Glutamatergic neuron (in vitro differentiated cells): ENCODE results near the gene RGS14. TPM values are rescaled to one million over a fixed set of nuclear protein-coding genes. Genes with fewer than 3 reads are reported as not detected.
A peak's percentile ranks its signal among the peaks of the same experiment; 100 is the strongest.

ENCODE experiments used
- DNase-seq: peaks from one replicate; pipeline ENCODE4 v3.0.0; 2022
- H3K27ac Mint-ChIP-seq: one replicate; pipeline ENCODE4 v1.8.0; 2020; ENCODE audit warnings: mild to moderate bottlenecking, mixed read lengths, inconsistent platforms; ENCODE audit not compliant: unreplicated experiment
- H3K27me3 Mint-ChIP-seq: one replicate; pipeline ENCODE4 v1.8.0; 2020; ENCODE audit warnings: mild to moderate bottlenecking, moderate library complexity, mixed read lengths, inconsistent platforms; ENCODE audit not compliant: unreplicated experiment
- H3K36me3 Mint-ChIP-seq: one replicate; pipeline ENCODE4 v1.8.0; 2020; ENCODE audit warnings: mild to moderate bottlenecking, mixed read lengths, inconsistent platforms; ENCODE audit not compliant: unreplicated experiment
- H3K4me1 Mint-ChIP-seq: one replicate; pipeline ENCODE4 v1.8.0; 2020; ENCODE audit warnings: mild to moderate bottlenecking, low read depth, mixed read lengths, inconsistent platforms; ENCODE audit not compliant: unreplicated experiment
- H3K4me3 Mint-ChIP-seq: one replicate; pipeline ENCODE4 v1.8.0; 2020; ENCODE audit warnings: mild to moderate bottlenecking, mixed read lengths, inconsistent platforms; ENCODE audit not compliant: unreplicated experiment
- H3K9me3 Mint-ChIP-seq: one replicate; pipeline ENCODE4 v1.8.0; 2020; ENCODE audit warnings: mild to moderate bottlenecking, moderate library complexity, mixed read lengths, inconsistent platforms; ENCODE audit not compliant: unreplicated experiment
- total RNA-seq: library from RNA; stranded (reverse); fragmentation: NEBNext Ultra II Directional; extraction: Animal tissue kit (Norgen Biotek cat#: 25700); gene quantifications from one replicate; pipeline ENCODE4 v1.2.1, GENCODE V29; 2021; ENCODE audit not compliant: unreplicated experiment
- TF ChIP-seq, protein P1 (sequence below): fragments of 200-600 bp; sonication (generic); IDR thresholded peaks from one replicate; pipeline ENCODE4 v1.5.0; 2021; ENCODE audit not compliant: partially characterized antibody, unreplicated experiment

The RGS14 gene
- total RNA-seq, 1 donor from 2014 or later = 15.9 TPM

DNA sequence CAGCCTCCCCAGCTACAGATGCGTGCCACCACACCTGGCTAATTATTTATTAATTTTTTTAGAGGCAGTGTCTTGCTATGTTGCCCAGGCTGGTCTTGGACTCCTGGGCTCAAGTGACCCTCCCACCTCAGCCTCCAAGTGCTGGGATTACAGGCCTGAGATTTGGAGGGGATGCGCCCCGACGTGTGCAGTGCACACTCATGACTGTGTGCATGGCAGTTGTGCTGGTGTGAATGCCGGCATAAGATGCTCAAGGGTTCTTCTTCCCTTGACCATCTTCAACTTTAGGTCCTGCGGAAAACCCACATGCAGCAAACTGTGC lies 23.0 kb downstream of the RGS14 start:
- DNase-seq = no peak
- Mint-ChIP-seq H3K4me3 (no peak overlapping the region), H3K9me3 (peaks cover 5% of the 10 kb centered on the region), H3K36me3 (no peaks in the 10 kb centered on the region), H3K4me1 (no peaks in the 10 kb centered on the region), H3K27me3 (peaks cover 5% of the 10 kb centered on the region), H3K27ac (no peak overlapping the region)
- TF ChIP-seq, protein P1, sequence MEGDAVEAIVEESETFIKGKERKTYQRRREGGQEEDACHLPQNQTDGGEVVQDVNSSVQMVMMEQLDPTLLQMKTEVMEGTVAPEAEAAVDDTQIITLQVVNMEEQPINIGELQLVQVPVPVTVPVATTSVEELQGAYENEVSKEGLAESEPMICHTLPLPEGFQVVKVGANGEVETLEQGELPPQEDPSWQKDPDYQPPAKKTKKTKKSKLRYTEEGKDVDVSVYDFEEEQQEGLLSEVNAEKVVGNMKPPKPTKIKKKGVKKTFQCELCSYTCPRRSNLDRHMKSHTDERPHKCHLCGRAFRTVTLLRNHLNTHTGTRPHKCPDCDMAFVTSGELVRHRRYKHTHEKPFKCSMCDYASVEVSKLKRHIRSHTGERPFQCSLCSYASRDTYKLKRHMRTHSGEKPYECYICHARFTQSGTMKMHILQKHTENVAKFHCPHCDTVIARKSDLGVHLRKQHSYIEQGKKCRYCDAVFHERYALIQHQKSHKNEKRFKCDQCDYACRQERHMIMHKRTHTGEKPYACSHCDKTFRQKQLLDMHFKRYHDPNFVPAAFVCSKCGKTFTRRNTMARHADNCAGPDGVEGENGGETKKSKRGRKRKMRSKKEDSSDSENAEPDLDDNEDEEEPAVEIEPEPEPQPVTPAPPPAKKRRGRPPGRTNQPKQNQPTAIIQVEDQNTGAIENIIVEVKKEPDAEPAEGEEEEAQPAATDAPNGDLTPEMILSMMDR = no peak

DNA sequence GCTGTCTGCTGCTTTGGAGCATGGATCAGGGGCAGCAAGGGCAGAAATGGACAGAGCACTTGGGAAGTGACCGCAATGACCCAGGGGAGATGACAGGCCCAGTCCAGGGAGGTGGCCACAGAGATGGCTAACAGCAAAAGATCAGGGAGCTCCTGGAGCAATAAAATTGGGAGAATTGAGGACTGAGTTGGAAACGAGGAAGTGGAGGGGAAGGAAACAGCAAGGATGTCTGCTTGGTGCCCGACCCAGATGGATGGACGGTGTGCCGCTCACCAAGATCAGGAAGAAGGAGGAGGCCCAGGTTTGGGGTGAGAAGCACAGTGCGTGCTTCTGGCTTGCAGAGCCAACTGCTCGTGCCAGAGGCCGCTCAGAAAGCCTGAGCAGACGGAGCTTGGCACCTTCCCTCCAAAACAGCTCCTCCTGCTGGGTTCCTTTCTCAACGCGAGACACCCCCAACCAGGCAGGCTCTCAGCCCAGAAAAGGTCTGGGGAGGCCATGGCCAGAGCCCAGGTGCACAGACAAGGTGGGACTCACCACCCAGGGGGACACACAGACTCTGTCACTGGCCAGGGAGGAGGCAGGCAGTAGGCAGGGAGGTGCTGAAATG lies 24.8 kb downstream of the RGS14 start:
- H3K4me1 Mint-ChIP-seq = no peaks in the 10 kb centered on the region
- peaks cover 5% of the 10 kb centered on the region for H3K27me3 Mint-ChIP-seq
- H3K36me3 Mint-ChIP-seq = no peaks in the 10 kb centered on the region
- peak overlapping the region; percentile 20 for H3K4me3 Mint-ChIP-seq
- TF ChIP-seq, protein P1 = no peak
- no peak for DNase-seq
- H3K9me3 Mint-ChIP-seq = peaks cover 8% of the 10 kb centered on the region
- H3K27ac Mint-ChIP-seq = no peak overlapping the region

DNA sequence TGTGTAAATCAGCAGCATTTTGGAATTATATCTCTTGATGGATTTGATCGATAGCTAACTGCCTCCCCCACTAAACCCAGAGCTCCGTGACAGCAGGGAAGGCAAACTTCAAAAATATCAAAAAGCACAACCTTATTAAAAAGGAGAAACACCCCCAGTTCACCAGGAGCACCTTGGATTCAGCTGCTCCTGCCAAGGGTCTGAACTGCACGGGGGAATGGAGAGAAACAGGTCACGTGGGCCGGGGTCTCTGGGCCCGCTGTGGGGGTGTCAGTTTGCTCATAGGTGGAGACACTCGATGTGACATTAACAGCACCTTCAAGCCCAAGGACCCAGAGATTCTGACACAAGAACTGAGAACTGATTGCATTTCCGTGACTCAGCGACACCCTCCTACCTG lies 25.5 kb downstream of the RGS14 start:
- H3K27me3 Mint-ChIP-seq = peaks cover 5% of the 10 kb centered on the region
- H3K4me1 Mint-ChIP-seq = no peaks in the 10 kb centered on the region
- TF ChIP-seq, protein P1 = no peak

DNA sequence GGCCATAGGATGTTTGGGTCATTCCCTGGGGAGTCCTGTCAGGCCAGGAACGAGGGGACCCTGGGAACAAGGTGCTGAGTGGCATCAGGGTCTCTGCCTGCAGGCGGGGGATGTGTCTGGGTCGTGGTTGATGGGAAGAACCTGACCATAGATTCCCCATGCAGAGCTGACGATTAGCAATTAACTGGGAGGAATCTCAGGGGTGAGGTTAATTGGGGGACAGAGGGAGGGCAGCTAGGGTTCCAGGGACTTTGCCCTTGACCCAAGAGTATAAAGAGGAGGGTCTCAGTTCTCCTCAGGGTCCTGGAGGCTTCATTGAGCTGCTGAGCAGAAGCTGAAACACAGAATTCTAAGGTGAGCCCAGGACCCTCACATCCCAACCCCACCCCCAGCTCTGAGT lies 26.4 kb downstream of the RGS14 start, which contains the start of gene SLC34A1:
Gene SLC34A1, plus strand, starts transcription at position 301 of the 400 bp plus-strand sequence. CDS start 1,308 bp downstream, outside the sequence.
- TF ChIP-seq, protein P1 = no peak
- no peak within 1 kb of the TSS for H3K4me3 Mint-ChIP-seq
- H3K36me3 Mint-ChIP-seq = no peaks in the 10 kb centered on the region
- no peaks in the 10 kb centered on the region for H3K4me1 Mint-ChIP-seq
- no peak within 1 kb of the TSS for H3K27ac Mint-ChIP-seq
- peaks cover 9% of the 10 kb centered on the region for H3K27me3 Mint-ChIP-seq
- peaks cover 10% of the 10 kb centered on the region for H3K9me3 Mint-ChIP-seq
- no peak for DNase-seq

More for the DNA sequence above, 25.5 kb downstream of the RGS14 start:
- Mint-ChIP-seq H3K27ac (no peak overlapping the region), H3K4me3 (no peak overlapping the region), H3K9me3 (peaks cover 10% of the 10 kb centered on the region), H3K36me3 (no peaks in the 10 kb centered on the region)
- DNase-seq = no peak

DNA sequence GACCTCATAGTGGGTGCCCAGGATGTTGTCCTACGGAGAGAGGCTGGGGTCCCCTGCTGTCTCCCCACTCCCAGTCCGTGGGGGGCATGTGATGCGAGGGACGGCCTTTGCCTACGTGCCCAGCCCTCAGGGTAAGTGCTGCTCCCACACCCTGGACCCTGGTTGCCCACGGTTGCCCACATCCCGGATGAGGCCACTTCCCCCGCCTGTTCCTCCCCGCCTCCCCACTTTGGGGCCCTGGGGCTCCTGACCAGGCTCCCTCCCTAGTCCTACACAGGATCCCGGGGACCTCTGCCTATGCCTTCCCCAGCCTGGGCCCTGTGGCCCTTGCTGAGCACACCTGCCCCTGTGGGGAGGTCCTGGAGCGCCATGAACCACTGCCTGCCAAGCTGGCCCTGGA lies 28.0 kb downstream of the RGS14 start:
- Mint-ChIP-seq H3K4me3 (no peak overlapping the region), H3K27me3 (peaks cover 15% of the 10 kb centered on the region), H3K9me3 (peaks cover 10% of the 10 kb centered on the region), H3K36me3 (no peaks in the 10 kb centered on the region), H3K27ac (no peak overlapping the region), H3K4me1 (peaks cover 7% of the 10 kb centered on the region)
- TF ChIP-seq, protein P1 = no peak
- DNase-seq = no peak
